Measurements from ENCODE around the gene OR6P1.

DNA sequence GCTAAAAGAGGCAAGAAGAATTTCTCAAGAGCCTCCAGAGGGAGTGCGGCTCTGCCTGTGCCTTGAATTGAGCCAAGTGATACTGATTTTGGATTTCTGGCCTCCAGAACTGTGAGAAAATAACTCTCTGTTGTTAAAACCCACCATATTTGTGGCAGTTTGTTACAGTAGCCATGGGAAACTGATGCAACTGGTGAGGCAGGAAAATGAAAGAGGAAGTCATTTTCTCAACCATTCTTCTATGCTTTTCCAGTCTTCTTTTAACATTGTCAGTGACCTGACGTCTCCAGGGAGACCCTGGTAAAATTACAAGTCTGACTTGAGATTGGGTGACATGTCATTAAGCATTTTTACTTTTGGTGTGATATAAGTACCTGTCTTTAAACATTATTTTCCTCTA lies 5.8 kb downstream of the OR6P1 start:
- TF ChIP-seq, protein P1, sequence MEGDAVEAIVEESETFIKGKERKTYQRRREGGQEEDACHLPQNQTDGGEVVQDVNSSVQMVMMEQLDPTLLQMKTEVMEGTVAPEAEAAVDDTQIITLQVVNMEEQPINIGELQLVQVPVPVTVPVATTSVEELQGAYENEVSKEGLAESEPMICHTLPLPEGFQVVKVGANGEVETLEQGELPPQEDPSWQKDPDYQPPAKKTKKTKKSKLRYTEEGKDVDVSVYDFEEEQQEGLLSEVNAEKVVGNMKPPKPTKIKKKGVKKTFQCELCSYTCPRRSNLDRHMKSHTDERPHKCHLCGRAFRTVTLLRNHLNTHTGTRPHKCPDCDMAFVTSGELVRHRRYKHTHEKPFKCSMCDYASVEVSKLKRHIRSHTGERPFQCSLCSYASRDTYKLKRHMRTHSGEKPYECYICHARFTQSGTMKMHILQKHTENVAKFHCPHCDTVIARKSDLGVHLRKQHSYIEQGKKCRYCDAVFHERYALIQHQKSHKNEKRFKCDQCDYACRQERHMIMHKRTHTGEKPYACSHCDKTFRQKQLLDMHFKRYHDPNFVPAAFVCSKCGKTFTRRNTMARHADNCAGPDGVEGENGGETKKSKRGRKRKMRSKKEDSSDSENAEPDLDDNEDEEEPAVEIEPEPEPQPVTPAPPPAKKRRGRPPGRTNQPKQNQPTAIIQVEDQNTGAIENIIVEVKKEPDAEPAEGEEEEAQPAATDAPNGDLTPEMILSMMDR (IDR thresholded peaks at IDR 0.05) = no peak
- TF ChIP-seq POLR2AphosphoS5 (IDR thresholded peaks at IDR 0.05) (no peak), POLR2A (IDR thresholded peaks at IDR 0.05) (no peak), EP300 (IDR thresholded peaks at IDR 0.05; ENCODE audit: low read depth) (no peak)

All from transverse colon (tissue), 4 donors.